GM12891 (cell line): ENCODE data around the gene CCDC142.
"Not testable (repeated sequence)": the region's sequence is repeated elsewhere in the genome, so short reads cannot be mapped to it uniquely, and the experiment has no call there.

Experiments used
- DNase-seq: peaks from one replicate; pipeline ENCODE4 v3.0.0; 2011; ENCODE audit warnings: low spot score; ENCODE audit not compliant: insufficient read length
- FAIRE-seq: peaks from 2 replicates; lab custom pipeline; 2011; peaks lifted over from hg19 to GRCh38; lab: Jason Lieb, UNC
- PAX5 ChIP-seq: IDR thresholded peaks from 2 replicates; pipeline ENCODE4 v1.6.1; 2011; ENCODE audit warnings: low read length, moderate library complexity, mild to moderate bottlenecking; ENCODE audit not compliant: insufficient read depth, severe bottlenecking
- POLR2A ChIP-seq: IDR thresholded peaks from 2 replicates; pipeline ENCODE4 v1.6.1; 2011; ENCODE audit warnings: low read depth, low read length, control low read depth
- POLR2AphosphoS5 ChIP-seq: IDR thresholded peaks from 2 replicates; pipeline ENCODE4 v1.6.1; 2011; ENCODE audit warnings: low read depth, low read length, control low read depth
- POU2F2 ChIP-seq: IDR thresholded peaks from 2 replicates; pipeline ENCODE4 v1.6.1; 2011; ENCODE audit warnings: low read depth, mild to moderate bottlenecking, control low read depth, low read length, moderate library complexity
- SPI1 ChIP-seq: IDR thresholded peaks from 2 replicates; pipeline ENCODE4 v1.6.1; 2011; ENCODE audit warnings: low read depth, low read length, control low read depth
- TAF1 ChIP-seq: IDR thresholded peaks from 2 replicates; pipeline ENCODE4 v1.6.1; 2011; ENCODE audit warnings: low read depth, low read length, control low read depth

The CCDC142 gene

DNA sequence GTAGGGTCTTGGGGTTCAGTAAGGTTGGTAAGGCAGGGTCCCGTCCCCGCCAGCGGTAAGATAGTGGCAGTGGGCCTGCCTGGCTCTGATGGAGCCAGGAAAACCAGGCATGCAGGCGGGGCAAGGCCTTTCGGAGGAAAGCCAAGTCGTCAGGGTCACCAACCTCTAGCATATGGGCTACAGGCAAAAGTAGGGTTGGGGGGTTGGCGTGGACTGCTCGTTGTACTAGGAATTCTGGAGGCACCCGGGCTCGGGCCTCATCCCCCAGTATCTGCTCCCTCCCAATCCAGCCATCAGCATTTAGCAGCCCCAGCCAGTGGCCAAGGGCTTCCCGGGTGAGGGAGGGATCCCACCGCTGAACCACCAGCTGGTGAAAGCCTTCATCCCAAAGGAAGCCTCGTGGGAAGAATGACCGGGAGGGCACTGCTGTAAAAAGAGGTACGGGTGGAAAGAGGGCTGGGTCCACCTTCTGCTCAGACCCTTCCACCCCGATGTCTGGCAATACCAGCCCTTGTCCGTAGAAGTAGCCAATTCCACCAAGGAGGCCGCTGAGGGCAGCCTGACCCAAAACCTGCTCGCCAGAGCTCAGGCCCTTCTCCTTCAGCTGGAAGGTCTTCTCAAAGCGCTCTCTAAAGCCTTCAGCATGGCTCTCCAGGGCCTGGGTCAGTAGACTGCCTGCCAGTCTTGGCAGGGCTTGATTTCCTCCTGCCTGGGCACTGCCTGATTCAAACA, 20.6 kb downstream of the CCDC142 start:
- DNase-seq (no peak), FAIRE-seq (no peak)
- TF ChIP-seq PAX5, result no peak
- TF ChIP-seq POLR2A, result no peak
- no peak for TF ChIP-seq SPI1
- TF ChIP-seq TAF1, result no peak
- peak; percentile 27; the same call in 1 of the 2 replicates for TF ChIP-seq POLR2AphosphoS5
- no peak for TF ChIP-seq POU2F2

GRCh38 chr2:74461187-74462053, 21.4 kb downstream of the CCDC142 start:
- no peak for TF ChIP-seq POLR2AphosphoS5
- TF ChIP-seq SPI1, result no peak
- no peak for TF ChIP-seq PAX5
- TF ChIP-seq POU2F2, result no peak
- TF ChIP-seq POLR2A, result no peak
- no peak for TF ChIP-seq TAF1
- FAIRE-seq, result no peak
- no peak for DNase-seq

DNA sequence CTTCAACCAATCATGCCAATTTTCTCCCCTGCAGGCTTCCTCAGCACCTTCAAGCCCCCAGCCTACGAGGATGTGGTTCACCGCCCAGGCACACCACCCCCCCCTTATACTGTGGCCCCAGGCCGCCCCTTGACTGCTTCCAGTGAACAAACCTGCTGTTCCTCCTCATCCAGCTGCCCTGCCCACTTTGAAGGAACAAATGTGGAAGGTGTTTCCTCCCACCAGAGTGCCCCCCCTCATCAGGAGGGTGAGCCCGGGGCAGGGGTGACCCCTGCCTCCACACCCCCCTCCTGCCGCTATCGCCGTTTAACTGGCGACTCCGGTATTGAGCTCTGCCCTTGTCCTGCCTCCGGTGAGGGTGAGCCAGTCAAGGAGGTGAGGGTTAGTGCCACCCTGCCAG, 22.6 kb downstream of the CCDC142 start:
- DNase-seq, FAIRE-seq: not testable (repeated sequence)

- not testable (repeated sequence) for FAIRE-seq, DNase-seq
- TF ChIP-seq POLR2A (0 out of 2 replicates have a peak, but pooled peaks have one; percentile 33), POLR2AphosphoS5 (peak; percentile 74)
Measured at GRCh38 chr2:74459503-74460118, 23.2 kb downstream of the CCDC142 start.

GRCh38 chr2:74458938-74459363, 23.8 kb downstream of the CCDC142 start:
- DNase-seq (no peak), FAIRE-seq (no peak)
- TF ChIP-seq SPI1 (no peak), POU2F2 (no peak), TAF1 (no peak), POLR2AphosphoS5 (no peak), PAX5 (no peak)

GRCh38 chr2:74458132-74458937, 24.5 kb downstream of the CCDC142 start, which contains the start of gene WBP1:
Gene WBP1, plus strand, starts transcription at chr2:74458438. Its CDS starts 165 bp downstream, at chr2:74458603.
- DNase-seq (peak; percentile 89), FAIRE-seq (peak; percentile 96)
- TF ChIP-seq PAX5 (no peak), POLR2A (peak; percentile 55; the same call in 1 of the 2 replicates), TAF1 (no peak), POLR2AphosphoS5 (0 out of 2 replicates have a peak, but pooled peaks have one; percentile 7), SPI1 (no peak), POU2F2 (0 out of 2 replicates have a peak, but pooled peaks have one; percentile 25)

DNA sequence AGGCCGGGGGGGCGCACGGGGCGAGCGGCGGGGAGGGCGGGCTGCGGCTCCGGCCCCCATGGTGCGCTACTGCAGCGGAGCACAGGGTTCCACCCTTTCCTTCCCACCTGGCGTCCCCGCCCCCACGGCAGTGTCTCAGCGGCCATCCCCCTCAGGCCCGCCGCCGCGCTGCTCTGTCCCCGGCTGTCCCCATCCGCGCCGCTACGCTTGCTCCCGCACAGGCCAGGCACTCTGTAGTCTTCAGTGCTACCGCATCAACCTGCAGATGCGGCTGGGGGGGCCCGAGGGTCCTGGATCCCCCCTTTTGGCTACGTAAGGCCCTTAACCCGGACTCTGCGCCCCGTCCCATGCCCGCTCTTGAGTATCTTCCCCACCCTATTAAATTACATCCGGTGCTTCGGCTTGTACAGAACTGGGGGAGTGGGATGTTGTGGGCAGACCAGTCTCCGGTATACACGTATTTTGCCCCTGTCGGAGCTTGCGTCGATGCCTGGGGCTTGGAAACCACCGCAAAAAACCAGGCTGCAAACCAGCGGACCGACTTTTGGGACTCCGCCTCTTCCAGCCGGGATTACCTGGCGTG, 25.2 kb downstream of the CCDC142 start:
- no peak for DNase-seq
- TF ChIP-seq POU2F2 (no peak; the same call in 1 of the 2 replicates), PAX5 (no peak), POLR2A (no peak; the same call in 1 of the 2 replicates), SPI1 (no peak), TAF1 (peak; percentile 66), POLR2AphosphoS5 (peak; percentile 49; the same call in 1 of the 2 replicates)
- no peak for FAIRE-seq

GRCh38 chr2:74457129-74457548, 25.7 kb downstream of the CCDC142 start:
- DNase-seq, result no peak
- FAIRE-seq, result no peak
- peak; percentile 61; the same call in 1 of the 2 replicates for TF ChIP-seq POU2F2
- no peak; the same call in 1 of the 2 replicates for TF ChIP-seq POLR2AphosphoS5
